H1 (cell line): ENCODE results near the gene C22orf39. TPM values are rescaled to one million over a fixed set of nuclear protein-coding genes. Genes with fewer than 3 reads are reported as not detected.

Experiments used
- CTCF ChIP-seq, 3 experiments: IDR thresholded peaks; 1 replicate in 2 of 3; 2 replicates in 1 of 3; pipeline versions ENCODE4 v1.5.1 to v1.6.1; 2011; ENCODE audit warnings: low read length in 3 of 3, mild to moderate bottlenecking in 3 of 3, inconsistent platforms in 2 of 3, low read depth in 1 of 3, moderate library complexity in 1 of 3; ENCODE audit not compliant: insufficient read depth in 1 of 3; ENCODE audit errors: control extremely low read depth in 1 of 3
- PHF8 ChIP-seq: fragments of 200-600 bp; sonication (generic); conservative IDR thresholded peaks from 2 replicates; pipeline ENCODE4 v1.7.1; 2012; ENCODE audit warnings: low read depth, mild to moderate bottlenecking, inconsistent platforms, low read length, moderate library complexity
- SP2 ChIP-seq: IDR thresholded peaks from 2 replicates; pipeline ENCODE4 v1.6.1; 2012; ENCODE audit warnings: mild to moderate bottlenecking, low read length, inconsistent platforms
- TEAD4 ChIP-seq: IDR thresholded peaks from 2 replicates; pipeline ENCODE4 v1.6.1; 2012; ENCODE audit warnings: low read depth, low read length, inconsistent platforms, mixed read lengths
- USF2 ChIP-seq: IDR thresholded peaks from 2 replicates; pipeline ENCODE4 v1.6.1; 2011; ENCODE audit warnings: low read length, improper control_type of control experiment
- polyA plus RNA-seq, 7 experiments: library from polyadenylated mRNA; depleted of rRNA in 3 of 7; stranded (reverse) in 5 of 7; unstranded in 2 of 7; fragments of >200 nt in 5 of 7; fragments of 200-250 nt in 2 of 7; gene quantifications; 1 replicate in 5 of 7; 2 replicates in 1 of 7; 4 replicates in 1 of 7; pipeline versions ENCODE4 v1.2.1 to v1.2.3, GENCODE V29; 2011 to 2013; ENCODE audit warnings: missing spikeins in 2 of 7, mixed read lengths in 2 of 7
- total RNA-seq: library from RNA; stranded (reverse); fragmentation: NEBNext Ultra II Directional; extraction: Animal tissue kit (Norgen Biotek cat#: 25700); gene quantifications from 2 replicates; pipeline ENCODE4 v1.2.1, GENCODE V29; 2021

The C22orf39 gene
- total and polyA plus RNA-seq, 2 of the 8 experiments (the other 6 are each of a cell fraction or from before 2014, with no cell fraction given), result 22.7 to 27.7 TPM

GRCh38 chr22:19447330-19448075, at the start of gene C22orf39 (continued):
- peak; percentile 86 for TF ChIP-seq PHF8
- TF ChIP-seq TEAD4, result no peak
- peak; percentile 50; the same call in 1 of the 2 replicates for TF ChIP-seq USF2
- TF ChIP-seq CTCF (IDR thresholded peaks at IDR 0.05; ENCODE audit: control extremely low read depth in 1 of 3, insufficient read depth in 1 of 3, low read depth in 1 of 3, low read length in 3 of 3), result no peak
- peak; percentile 68 for TF ChIP-seq SP2
